ENCODE measurements around the gene LAMC2. TPM values are rescaled to one million over a fixed set of nuclear protein-coding genes. Genes with fewer than 3 reads are reported as not detected.

The LAMC2 gene
- total RNA-seq, 1 donor from 2014 or later = 1.1 TPM

DNA sequence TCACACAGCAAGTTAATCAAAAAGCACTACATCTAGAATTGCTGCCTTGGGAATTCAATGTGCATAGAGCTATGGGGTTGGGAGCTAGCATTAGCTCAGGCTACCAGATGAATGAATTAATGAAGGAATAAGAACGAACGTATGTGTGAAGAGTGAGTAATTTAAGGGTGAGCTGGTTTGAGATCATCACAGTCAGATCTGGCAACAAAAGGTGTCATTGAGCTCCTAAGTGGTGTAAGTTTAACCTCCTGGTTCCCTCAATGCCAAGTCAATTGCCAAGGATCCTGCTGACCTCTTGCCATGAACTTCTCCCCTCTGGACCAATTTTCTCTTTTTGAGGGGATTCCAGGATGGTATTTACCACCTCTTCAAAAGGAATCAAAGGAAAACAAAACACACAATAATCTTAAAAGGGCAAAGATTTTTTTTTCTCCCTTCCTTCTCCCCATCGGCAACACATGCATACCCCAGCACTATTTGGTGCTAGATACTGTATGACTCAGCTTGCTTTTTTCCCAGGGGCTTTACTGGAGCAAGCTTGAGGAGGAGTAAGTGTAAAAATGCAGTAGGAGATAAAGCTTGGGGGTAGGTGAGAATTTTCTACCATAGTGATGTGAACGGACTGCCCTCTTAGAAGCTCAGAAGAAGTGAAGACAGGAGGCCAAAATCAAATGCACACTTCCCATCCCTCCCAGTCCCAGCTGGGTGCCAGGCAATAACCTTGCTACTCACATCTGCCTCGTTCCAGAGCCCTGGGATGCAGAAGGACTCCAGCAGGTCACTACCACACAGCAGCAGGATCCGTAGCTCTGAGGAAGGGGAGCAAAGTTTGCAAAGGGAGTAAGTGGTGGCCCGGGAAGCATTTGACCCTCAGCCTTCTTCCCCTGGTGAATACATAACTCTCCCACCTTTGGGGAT is 92.0 kb downstream of the LAMC2 start:
- intact Hi-C loops (cut with DNase I) = no loop called here
- Histone ChIP-seq H3K36me3 (no peaks in the 10 kb centered on the region), H3K9me3 (no peaks in the 10 kb centered on the region), H3K27me3 (no peaks in the 10 kb centered on the region), H3K4me1 (peaks cover 2 to 10% of the 10 kb centered on the region in 2 donors), H3K27ac (peak overlapping the region in 1 of 2 donors; percentile 43), H3K4me3 (no peak overlapping the region)
- no peak for DNase-seq (ENCODE audit: low spot score in 2 of 2)
- TF ChIP-seq, protein P1, sequence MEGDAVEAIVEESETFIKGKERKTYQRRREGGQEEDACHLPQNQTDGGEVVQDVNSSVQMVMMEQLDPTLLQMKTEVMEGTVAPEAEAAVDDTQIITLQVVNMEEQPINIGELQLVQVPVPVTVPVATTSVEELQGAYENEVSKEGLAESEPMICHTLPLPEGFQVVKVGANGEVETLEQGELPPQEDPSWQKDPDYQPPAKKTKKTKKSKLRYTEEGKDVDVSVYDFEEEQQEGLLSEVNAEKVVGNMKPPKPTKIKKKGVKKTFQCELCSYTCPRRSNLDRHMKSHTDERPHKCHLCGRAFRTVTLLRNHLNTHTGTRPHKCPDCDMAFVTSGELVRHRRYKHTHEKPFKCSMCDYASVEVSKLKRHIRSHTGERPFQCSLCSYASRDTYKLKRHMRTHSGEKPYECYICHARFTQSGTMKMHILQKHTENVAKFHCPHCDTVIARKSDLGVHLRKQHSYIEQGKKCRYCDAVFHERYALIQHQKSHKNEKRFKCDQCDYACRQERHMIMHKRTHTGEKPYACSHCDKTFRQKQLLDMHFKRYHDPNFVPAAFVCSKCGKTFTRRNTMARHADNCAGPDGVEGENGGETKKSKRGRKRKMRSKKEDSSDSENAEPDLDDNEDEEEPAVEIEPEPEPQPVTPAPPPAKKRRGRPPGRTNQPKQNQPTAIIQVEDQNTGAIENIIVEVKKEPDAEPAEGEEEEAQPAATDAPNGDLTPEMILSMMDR (IDR thresholded peaks at IDR 0.05) = no peak

DNA sequence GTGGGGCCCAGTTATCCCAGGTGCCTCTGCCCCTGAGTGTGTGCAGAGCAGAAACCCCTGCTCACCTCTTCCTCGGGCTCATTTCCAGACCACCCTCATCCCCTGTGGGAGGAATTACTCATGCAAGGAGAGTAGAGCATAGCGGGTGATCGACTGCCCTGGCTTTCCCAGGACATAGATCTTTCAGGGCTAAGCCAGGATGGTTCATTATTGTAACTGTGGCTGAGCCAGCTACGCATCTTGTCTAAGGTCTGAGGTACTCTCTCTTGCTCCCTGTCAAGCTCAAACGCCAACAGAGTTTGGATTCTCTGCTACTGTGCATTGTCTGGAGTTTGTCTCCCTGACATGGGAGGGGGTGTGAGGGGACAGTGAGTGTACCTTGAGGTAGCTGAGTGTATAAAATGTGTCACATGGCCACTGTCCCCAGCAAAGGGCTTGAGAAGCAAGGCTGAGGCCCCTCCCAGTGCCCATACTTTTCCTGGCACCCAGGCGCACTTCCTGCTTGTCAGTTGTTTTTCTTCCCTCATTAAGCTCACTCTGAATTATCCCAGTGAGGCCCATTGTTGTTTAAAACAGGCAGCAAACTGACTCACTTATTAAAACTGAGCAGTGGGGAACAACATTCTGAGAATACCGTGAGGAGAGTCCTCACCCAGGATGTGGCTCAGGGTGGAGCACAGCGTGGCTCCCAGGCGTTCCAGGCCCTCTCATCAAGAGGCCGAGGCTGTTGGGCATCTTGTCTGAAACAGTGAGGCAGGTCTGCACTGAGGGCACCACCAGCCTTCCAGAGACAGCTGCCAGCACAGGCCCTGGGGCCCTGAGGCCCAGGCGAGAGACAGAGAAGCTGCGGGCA is 92.9 kb downstream of the LAMC2 start:
- peak overlapping the region; percentile 4 to 43 for H3K27ac ChIP-seq
- peaks cover 2 to 10% of the 10 kb centered on the region in 2 donors for H3K4me1 ChIP-seq
- intact Hi-C loops (cut with DNase I) = no loop called here
- DNase-seq (ENCODE audit: low spot score in 2 of 2) = peak in 1 of 2 donors; percentile 60
- no peak overlapping the region for H3K4me3 ChIP-seq
- H3K9me3 ChIP-seq = no peaks in the 10 kb centered on the region
- no peaks in the 10 kb centered on the region for H3K36me3 ChIP-seq
- TF ChIP-seq, protein P1 (IDR thresholded peaks at IDR 0.05) = no peak
- H3K27me3 ChIP-seq = no peaks in the 10 kb centered on the region

DNA sequence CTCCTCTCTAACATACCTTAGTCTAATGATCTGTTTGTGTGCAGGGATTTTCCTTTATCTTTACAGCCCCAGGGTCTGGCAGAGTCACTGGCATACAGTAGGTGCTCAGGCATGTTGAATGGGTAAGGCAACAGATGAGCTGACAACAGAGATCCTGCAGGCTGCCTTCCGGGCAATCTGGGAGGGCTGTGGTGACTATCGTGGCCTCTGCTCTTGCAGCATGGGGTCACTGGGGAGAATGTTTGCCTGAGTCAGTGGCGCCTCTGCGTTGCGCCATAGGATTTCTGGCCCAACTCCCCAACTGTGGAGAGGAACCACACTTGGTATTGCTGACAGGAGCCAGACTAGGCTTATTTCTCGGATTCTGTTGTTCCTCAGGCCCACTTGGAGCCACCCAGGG is 93.8 kb downstream of the LAMC2 start:
- DNase-seq (ENCODE audit: low spot score in 2 of 2) = peak in 1 of 2 donors; percentile 73
- no peaks in the 10 kb centered on the region for H3K27me3 ChIP-seq
- no peaks in the 10 kb centered on the region for H3K36me3 ChIP-seq
- peaks cover 2 to 10% of the 10 kb centered on the region in 2 donors for H3K4me1 ChIP-seq
- no peak overlapping the region for H3K27ac ChIP-seq
- TF ChIP-seq, protein P1 (IDR thresholded peaks at IDR 0.05) = no peak
- intact Hi-C loops (cut with DNase I) = loop anchor here (5.0 kb wide), 2 partner anchors 192 to 258 kb away; partner anchors contain the start of genes LAMC1 and SMG7
- H3K9me3 ChIP-seq = no peaks in the 10 kb centered on the region
- H3K4me3 ChIP-seq = no peak overlapping the region

DNA sequence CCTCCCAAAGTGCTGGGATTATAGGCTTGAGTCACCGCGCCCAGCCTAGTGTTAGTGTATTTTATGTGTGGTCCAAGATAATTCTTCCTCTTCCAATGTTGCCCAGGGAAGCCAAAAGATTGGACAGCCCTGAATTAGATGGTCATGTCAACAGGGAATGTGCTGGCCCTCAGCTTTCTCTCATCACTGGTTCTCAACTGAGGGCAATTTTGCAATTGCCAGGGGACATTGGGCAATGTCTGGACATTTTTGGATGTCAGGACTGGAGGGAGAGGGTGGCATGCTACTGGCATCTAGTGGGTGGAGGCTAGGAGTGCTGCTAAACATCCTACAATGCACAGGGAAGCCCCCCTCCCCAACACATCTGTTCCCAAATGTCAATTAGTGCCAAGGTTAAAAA is 95.0 kb downstream of the LAMC2 start:
- Histone ChIP-seq H3K36me3 (no peaks in the 10 kb centered on the region), H3K27me3 (no peaks in the 10 kb centered on the region), H3K9me3 (no peaks in the 10 kb centered on the region), H3K4me1 (peaks cover 2 to 14% of the 10 kb centered on the region in 2 donors), H3K27ac (peak overlapping the region; percentile 58 to 70), H3K4me3 (no peak overlapping the region)
- TF ChIP-seq, protein P1 (IDR thresholded peaks at IDR 0.05) = no peak
- peak in 1 of 2 donors; percentile 85 for DNase-seq (ENCODE audit: low spot score in 2 of 2)
- intact Hi-C loops (cut with DNase I) = loop anchor here (1.0 to 5.0 kb wide), 4 partner anchors 37 to 319 kb away; partner anchors contain the start of genes LAMC1 and SMG7

DNA sequence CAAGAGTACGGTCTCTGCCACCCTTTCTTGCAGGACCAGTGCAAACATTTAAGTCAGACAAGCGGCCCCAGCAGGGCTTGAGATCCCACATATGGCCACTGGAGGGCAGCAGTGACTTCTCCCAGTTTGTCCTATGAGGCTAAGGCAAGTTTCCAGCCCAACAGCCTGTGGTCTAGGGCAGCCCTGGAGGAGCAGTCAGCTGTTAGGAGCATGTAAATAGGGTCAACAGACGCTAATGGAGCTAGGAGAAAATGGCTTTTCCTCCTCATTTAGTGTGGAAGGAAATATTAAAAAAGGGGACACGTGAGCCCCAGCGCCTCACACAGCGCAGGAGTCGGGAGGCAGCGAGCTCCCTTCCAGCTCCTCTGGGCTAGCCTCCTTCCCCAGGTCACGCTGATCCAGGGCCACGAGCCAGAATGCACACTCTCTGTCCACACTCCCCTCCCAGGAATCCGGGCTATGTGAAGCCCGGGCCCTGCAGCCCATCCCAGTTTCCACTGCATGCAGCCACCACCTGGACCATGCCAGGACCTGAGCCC is 95.6 kb downstream of the LAMC2 start:
- Histone ChIP-seq H3K4me3 (no peak overlapping the region), H3K27ac (peak overlapping the region; percentile 58 to 70)

More for the DNA sequence above, 95.6 kb downstream of the LAMC2 start:
- TF ChIP-seq, protein P1 (IDR thresholded peaks at IDR 0.05) = peak; percentile 91 to 96 (median 91)
- Histone ChIP-seq H3K9me3 (no peaks in the 10 kb centered on the region), H3K4me1 (peaks cover 2 to 14% of the 10 kb centered on the region in 2 donors), H3K27me3 (no peaks in the 10 kb centered on the region), H3K36me3 (no peaks in the 10 kb centered on the region)
- intact Hi-C loops (cut with DNase I) = loop anchor here (1.0 to 5.0 kb wide), 4 partner anchors 37 to 319 kb away; partner anchors contain the start of genes LAMC1 and SMG7
- DNase-seq (ENCODE audit: low spot score in 2 of 2) = peak; percentile 69 to 97

Measured in ascending aorta (tissue), 2 donors.